RWPE2 (cell line): ENCODE results near the gene SIAH1.
A peak's percentile ranks its signal among the peaks of the same experiment; 100 is the strongest.
"Not testable (repeated sequence)": the region's sequence is repeated elsewhere in the genome, so short reads cannot be mapped to it uniquely, and the experiment has no call there.

Experiments
- ATAC-seq: fragments of 200-7000 bp; cut with Tn5 transposase; 3 replicates; pipeline ENCODE4 v1.9.1; 2021; ENCODE audit warnings: low read depth
- DNase-seq: peaks from one replicate; pipeline ENCODE4 v3.0.0-alpha.2; 2020; ENCODE audit warnings: low spot score
- H3K27ac ChIP-seq: fragments of 450-650 bp; 2 replicates; pipeline ENCODE4 v1.5.1; 2017; ENCODE audit warnings: mild to moderate bottlenecking; ENCODE audit not compliant: poor library complexity, severe bottlenecking
- H3K27me3 ChIP-seq: fragments of 250-450 bp; sonication (Bioruptor Pico); 2 replicates; pipeline ENCODE4 v1.5.1; 2021; ENCODE audit warnings: mild to moderate bottlenecking, moderate library complexity; ENCODE audit not compliant: insufficient read depth, poor library complexity, severe bottlenecking
- H3K36me3 ChIP-seq: fragments of 250-450 bp; sonication (Bioruptor Pico); 2 replicates; pipeline ENCODE4 v1.5.1; 2020; ENCODE audit warnings: low read depth, mild to moderate bottlenecking, moderate library complexity
- H3K4me1 ChIP-seq: fragments of 250-450 bp; sonication (Bioruptor Pico); 2 replicates; pipeline ENCODE4 v1.5.1; 2021; ENCODE audit warnings: mild to moderate bottlenecking, moderate library complexity; ENCODE audit not compliant: insufficient read depth, poor library complexity, severe bottlenecking
- H3K4me3 ChIP-seq: fragments of 250-450 bp; sonication (Bioruptor Pico); 2 replicates; pipeline ENCODE4 v1.5.1; 2021; ENCODE audit warnings: mild to moderate bottlenecking, moderate library complexity; ENCODE audit not compliant: severe bottlenecking
- H3K9me3 ChIP-seq: fragments of 250-450 bp; sonication (Bioruptor Pico); 2 replicates; pipeline ENCODE4 v1.5.1; 2021; ENCODE audit warnings: mild to moderate bottlenecking, moderate library complexity; ENCODE audit not compliant: severe bottlenecking
- TF ChIP-seq, protein P1 (sequence below): fragments of 450-650 bp; IDR thresholded peaks from one replicate; pipeline ENCODE4 v1.5.1; 2017; ENCODE audit warnings: mild to moderate bottlenecking, moderate library complexity; ENCODE audit not compliant: poor library complexity, severe bottlenecking

The SIAH1 gene

DNA sequence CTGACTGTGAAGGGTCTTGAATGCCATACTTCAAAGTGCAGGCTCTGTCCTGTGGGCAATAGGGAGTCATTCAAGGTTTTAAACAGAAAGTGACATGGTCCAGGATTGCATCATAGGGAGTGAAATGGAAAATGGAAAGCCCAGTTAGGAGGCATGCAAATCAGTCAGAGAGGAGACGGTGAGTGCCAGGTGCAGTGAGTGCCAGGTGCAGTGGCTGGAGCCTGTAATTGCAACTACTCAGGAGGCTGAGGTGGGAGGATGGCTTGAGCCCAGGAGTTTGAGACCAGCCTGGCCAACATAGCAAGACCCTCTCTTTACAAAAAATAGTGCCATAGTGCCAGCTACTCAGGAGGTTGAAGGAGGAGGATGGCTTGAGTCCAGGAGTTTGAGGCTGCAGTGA lies 35.2 kb upstream of the SIAH1 start:
- H3K4me1 ChIP-seq = no peaks in the 10 kb centered on the region
- no peaks in the 10 kb centered on the region for H3K36me3 ChIP-seq
- TF ChIP-seq, protein P1, sequence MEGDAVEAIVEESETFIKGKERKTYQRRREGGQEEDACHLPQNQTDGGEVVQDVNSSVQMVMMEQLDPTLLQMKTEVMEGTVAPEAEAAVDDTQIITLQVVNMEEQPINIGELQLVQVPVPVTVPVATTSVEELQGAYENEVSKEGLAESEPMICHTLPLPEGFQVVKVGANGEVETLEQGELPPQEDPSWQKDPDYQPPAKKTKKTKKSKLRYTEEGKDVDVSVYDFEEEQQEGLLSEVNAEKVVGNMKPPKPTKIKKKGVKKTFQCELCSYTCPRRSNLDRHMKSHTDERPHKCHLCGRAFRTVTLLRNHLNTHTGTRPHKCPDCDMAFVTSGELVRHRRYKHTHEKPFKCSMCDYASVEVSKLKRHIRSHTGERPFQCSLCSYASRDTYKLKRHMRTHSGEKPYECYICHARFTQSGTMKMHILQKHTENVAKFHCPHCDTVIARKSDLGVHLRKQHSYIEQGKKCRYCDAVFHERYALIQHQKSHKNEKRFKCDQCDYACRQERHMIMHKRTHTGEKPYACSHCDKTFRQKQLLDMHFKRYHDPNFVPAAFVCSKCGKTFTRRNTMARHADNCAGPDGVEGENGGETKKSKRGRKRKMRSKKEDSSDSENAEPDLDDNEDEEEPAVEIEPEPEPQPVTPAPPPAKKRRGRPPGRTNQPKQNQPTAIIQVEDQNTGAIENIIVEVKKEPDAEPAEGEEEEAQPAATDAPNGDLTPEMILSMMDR = no peak
- H3K9me3 ChIP-seq = no peaks in the 10 kb centered on the region
- H3K4me3 ChIP-seq = no peak overlapping the region
- no peaks in the 10 kb centered on the region for H3K27me3 ChIP-seq
- no peak for DNase-seq
- H3K27ac ChIP-seq = no peak overlapping the region
- ATAC-seq = 0 out of 3 replicates have a peak, but pooled peaks have one; percentile 23

DNA sequence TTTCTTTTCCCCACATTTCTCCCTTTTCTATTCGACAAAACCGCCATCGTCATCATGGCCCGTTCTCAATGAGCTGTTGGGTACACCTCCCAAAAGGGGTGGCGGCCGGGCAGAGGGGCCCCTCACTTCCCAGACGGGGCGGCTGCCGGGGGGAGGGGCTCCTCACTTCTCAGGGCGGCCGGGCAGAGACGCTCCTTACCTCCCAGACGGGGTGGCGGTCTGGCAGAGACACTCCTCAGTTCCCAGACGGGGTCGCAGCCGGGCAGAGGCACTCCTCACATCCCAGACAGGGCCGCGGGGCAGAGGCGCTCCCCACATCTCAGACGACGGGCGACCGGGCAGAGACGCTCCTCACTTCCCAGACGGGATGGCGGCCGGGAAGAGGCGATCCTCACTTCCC lies 31.4 kb upstream of the SIAH1 start:
- H3K27me3 ChIP-seq, ATAC-seq, H3K4me1 ChIP-seq, H3K36me3 ChIP-seq, H3K27ac ChIP-seq, H3K9me3 ChIP-seq, DNase-seq, H3K4me3 ChIP-seq: not testable (repeated sequence)

DNA sequence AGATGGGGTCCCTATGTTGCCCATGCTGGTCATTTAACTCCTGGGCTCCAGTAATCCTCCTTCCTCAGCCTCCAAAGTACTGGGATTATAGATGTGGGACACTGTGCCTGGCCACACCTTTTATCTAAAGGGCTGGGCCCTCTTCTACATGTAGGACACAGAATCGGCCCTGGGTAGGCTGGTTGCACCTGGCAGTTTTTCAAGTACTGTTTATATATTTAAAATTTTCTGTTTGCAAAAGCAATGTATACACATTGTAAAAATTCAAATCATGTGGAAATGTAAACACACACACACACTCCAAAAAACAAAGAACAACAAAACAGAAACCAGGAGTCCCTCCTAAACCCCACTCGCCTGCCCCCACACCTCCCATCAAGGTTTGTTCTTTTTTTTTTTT lies 28.1 kb upstream of the SIAH1 start:
- DNase-seq = no peak
- no peak overlapping the region for H3K27ac ChIP-seq
- H3K9me3 ChIP-seq = no peaks in the 10 kb centered on the region
- no peak overlapping the region for H3K4me3 ChIP-seq
- H3K36me3 ChIP-seq = no peaks in the 10 kb centered on the region
- H3K4me1 ChIP-seq = peaks cover 6% of the 10 kb centered on the region
- ATAC-seq = no peak
- TF ChIP-seq, protein P1 = no peak
- H3K27me3 ChIP-seq = no peaks in the 10 kb centered on the region

DNA sequence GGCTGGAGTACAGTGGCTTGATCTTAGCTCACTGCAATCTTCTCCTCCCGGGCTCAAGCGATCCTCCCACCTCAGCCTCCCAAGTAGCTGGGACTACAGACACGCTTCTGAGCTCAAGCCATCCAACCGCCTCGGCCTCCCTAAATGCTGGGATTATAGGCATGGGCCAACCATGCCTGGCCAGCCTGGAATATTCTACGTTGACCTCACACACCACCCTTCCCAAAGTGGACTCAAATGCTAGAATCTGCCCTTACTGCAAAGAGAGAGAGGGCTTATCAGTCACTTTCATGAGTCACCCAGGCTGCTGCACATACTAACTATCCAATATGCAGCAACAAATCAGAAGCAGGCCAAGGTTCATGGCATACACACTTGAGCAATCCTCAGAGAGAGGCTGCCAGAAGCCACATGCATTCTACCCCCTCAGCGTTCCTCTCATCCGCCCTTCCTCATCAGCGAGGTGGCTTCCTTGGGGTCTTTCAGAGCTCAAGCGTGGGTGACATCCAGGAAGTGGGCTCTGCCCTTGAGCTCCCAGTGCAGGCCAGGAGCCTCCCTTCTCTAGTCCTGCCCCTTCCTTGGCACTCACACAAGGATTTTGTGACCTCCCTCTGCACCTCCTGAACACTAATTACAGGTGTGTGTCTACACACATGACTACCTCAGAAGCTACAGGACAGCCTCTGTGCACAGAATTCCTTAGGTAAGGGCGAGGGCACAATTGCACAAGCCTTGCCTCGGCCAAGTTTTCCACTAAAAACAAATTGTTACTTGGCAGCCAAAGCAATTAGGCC lies 24.8 kb upstream of the SIAH1 start:
- no peak overlapping the region for H3K4me3 ChIP-seq
- peak overlapping the region; percentile 20 for H3K27ac ChIP-seq
- peaks cover 6% of the 10 kb centered on the region for H3K4me1 ChIP-seq
- H3K27me3 ChIP-seq = no peaks in the 10 kb centered on the region
- H3K9me3 ChIP-seq = no peaks in the 10 kb centered on the region
- no peak for DNase-seq
- no peaks in the 10 kb centered on the region for H3K36me3 ChIP-seq
- TF ChIP-seq, protein P1 = no peak
- ATAC-seq = peak; percentile 92

DNA sequence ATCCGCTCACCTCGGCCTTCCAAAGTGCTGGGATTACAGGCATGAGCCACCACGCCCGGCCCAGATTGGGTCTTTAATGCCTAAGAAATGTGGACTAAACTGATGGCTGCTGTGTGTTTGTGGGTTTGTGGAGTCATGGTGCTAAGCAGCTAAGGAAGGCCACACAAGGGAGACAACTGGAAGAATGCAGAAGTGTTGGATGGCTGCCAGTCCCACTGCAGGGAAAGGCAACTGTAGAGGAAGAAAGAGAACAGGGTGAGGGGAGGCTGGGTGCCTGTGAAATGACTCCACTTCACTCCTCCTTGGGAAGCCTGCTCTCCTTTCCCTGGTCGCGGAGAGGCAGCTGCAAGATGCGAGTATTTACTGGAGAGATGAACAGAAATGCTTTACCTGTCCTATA lies 23.5 kb upstream of the SIAH1 start:
- H3K4me1 ChIP-seq = peaks cover 6% of the 10 kb centered on the region
- no peaks in the 10 kb centered on the region for H3K27me3 ChIP-seq
- H3K36me3 ChIP-seq = no peaks in the 10 kb centered on the region
- H3K4me3 ChIP-seq = no peak overlapping the region
- DNase-seq (no peak), ATAC-seq (no peak)
- no peaks in the 10 kb centered on the region for H3K9me3 ChIP-seq
- no peak overlapping the region for H3K27ac ChIP-seq
- TF ChIP-seq, protein P1 = no peak
